ENCODE measurements around the gene BSN. TPM values are rescaled to one million over a fixed set of nuclear protein-coding genes. Genes with fewer than 3 reads are reported as not detected.

The BSN gene
- total RNA-seq, 2 experiments from 2014 or later: 0.08 to 0.11 TPM

DNA sequence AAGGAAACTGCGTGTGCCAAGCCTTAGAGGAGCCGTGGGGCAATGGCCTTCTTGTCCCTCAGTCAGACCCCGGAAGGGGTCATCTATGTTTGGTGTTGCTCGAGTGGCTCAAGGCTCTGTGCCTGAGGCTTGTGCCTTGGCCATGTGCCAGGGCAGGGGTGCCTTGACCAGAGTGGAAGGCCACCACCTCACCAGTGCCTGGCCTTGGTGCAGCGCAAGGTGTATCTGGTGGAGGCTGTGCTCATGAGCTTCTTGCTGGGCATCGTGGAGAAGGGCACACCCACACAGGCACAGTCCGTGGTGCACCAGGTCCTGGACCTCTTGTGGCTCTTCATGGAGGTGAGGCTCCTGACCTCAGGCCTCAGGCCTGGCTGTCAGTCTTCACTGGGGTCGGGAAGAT lies 145.7 kb downstream of the BSN start:
- no peaks in the 10 kb centered on the region for H3K9me3 ChIP-seq (ENCODE audit: control insufficient read depth in 1 of 2, insufficient read depth in 1 of 2, low read length in 2 of 2)
- Mint-ChIP-seq H3K27me3 (no peaks in the 10 kb centered on the region), H3K27ac (no peak overlapping the region), H3K36me3 (ENCODE audit: low read depth) (peaks cover 31% of the 10 kb centered on the region), H3K4me3 (no peak overlapping the region), H3K9me3 (no peaks in the 10 kb centered on the region), H3K4me1 (ENCODE audit: low read depth) (peaks cover 6% of the 10 kb centered on the region)
- no peak overlapping the region for H3K4me3 ChIP-seq (ENCODE audit: low read length)
- TF ChIP-seq CTCF (IDR thresholded peaks at IDR 0.05): no peak
- ChIA-PET CTCF (no interaction called here), POLR2A (no interaction called here)
- peaks cover 50% of the 10 kb centered on the region for H3K36me3 ChIP-seq (ENCODE audit: insufficient read depth, low read length)
- peaks cover 5% of the 10 kb centered on the region for H3K4me1 ChIP-seq (ENCODE audit: insufficient read depth, low read length)
- H3K27me3 ChIP-seq (ENCODE audit: control insufficient read depth in 1 of 2, insufficient read depth in 2 of 2, low read length in 2 of 2): no peaks in the 10 kb centered on the region
- intact Hi-C loops (cut with DNase I, micrococcal nuclease): loop anchor here in 1 of 2 experiments (5.0 kb wide), 1 partner anchor 207 kb away; no protein-coding TSS in a partner anchor
- no peak overlapping the region for H3K27ac ChIP-seq (ENCODE audit: low read depth in 1 of 2, low read length in 2 of 2)
- DNase-seq (no peak), ATAC-seq (ENCODE audit: poor library complexity) (no peak)

GRCh38 chr3:49700453-49701128 lies 146.3 kb downstream of the BSN start:
- H3K9me3 ChIP-seq (ENCODE audit: control insufficient read depth in 1 of 2, insufficient read depth in 1 of 2, low read length in 2 of 2): no peaks in the 10 kb centered on the region
- Mint-ChIP-seq H3K9me3 (no peaks in the 10 kb centered on the region), H3K4me1 (ENCODE audit: low read depth) (peaks cover 6% of the 10 kb centered on the region), H3K4me3 (no peak overlapping the region), H3K36me3 (ENCODE audit: low read depth) (peaks cover 31% of the 10 kb centered on the region), H3K27me3 (no peaks in the 10 kb centered on the region), H3K27ac (no peak overlapping the region)
- POLR2A ChIA-PET: no interaction called here
- H3K36me3 ChIP-seq (ENCODE audit: insufficient read depth, low read length): peaks cover 54% of the 10 kb centered on the region
- H3K4me3 ChIP-seq (ENCODE audit: low read length): no peak overlapping the region
- H3K27ac ChIP-seq (ENCODE audit: low read depth in 1 of 2, low read length in 2 of 2): no peak overlapping the region
- ATAC-seq (ENCODE audit: poor library complexity): no peak
- DNase-seq: no peak
- TF ChIP-seq CTCF (IDR thresholded peaks at IDR 0.05): no peak
- intact Hi-C loops (cut with DNase I, micrococcal nuclease): loop anchor here in 1 of 2 experiments (5.0 kb wide), 1 partner anchor 207 kb away; no protein-coding TSS in a partner anchor
- CTCF ChIA-PET: no interaction called here
- H3K27me3 ChIP-seq (ENCODE audit: control insufficient read depth in 1 of 2, insufficient read depth in 2 of 2, low read length in 2 of 2): no peaks in the 10 kb centered on the region
- H3K4me1 ChIP-seq (ENCODE audit: insufficient read depth, low read length): peaks cover 5% of the 10 kb centered on the region

DNA sequence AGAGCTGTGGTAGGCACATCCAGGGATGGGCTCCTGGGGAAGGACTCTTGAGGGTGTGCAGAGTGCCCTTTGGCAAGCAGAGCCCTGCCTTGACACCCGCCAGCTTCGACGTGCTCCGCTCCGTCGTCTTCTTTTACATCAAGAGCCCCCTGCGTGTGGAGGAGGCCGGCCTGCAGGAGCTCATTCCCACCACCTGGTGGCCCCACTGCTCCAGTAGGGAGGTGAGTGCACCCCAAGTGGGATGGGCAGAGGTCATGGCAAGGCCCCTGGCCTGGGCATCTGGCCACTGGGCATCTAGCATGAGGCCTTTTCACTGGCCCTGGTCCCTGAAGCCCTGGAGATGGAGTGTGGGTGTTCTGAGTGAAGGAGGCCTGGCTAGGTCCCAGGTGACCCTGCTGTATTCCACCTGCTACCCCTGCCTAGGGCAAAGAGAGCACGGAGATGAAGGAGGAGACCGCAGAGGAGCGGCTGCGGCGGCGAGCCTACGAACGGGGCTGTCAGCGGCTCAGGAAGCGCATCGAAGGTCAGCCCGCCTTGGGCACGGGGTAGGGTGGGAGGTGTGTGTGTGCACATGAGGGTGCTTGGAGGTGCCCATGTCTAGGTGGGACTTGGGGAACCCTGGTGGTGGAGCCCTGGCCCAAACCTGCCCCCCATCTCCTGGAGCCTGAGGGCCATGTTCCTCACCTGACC lies 147.3 kb downstream of the BSN start:
- Histone ChIP-seq H3K4me3 (ENCODE audit: low read length) (no peak overlapping the region), H3K9me3 (ENCODE audit: control insufficient read depth in 1 of 2, insufficient read depth in 1 of 2, low read length in 2 of 2) (no peaks in the 10 kb centered on the region), H3K27ac (ENCODE audit: low read depth in 1 of 2, low read length in 2 of 2) (no peak overlapping the region), H3K36me3 (ENCODE audit: insufficient read depth, low read length) (peaks cover 58% of the 10 kb centered on the region), H3K4me1 (ENCODE audit: insufficient read depth, low read length) (peaks cover 5% of the 10 kb centered on the region), H3K27me3 (ENCODE audit: control insufficient read depth in 1 of 2, insufficient read depth in 2 of 2, low read length in 2 of 2) (no peaks in the 10 kb centered on the region)
- no peak overlapping the region for H3K27ac Mint-ChIP-seq
- no peak overlapping the region for H3K4me3 Mint-ChIP-seq
- peaks cover 31% of the 10 kb centered on the region for H3K36me3 Mint-ChIP-seq (ENCODE audit: low read depth)
- intact Hi-C loops (cut with DNase I, micrococcal nuclease): loop anchor here (2.0 to 5.0 kb wide), 2 partner anchors 17 to 206 kb away; partner anchors contain the start of gene AMIGO3 (in 1 of the 2)
- no peak for TF ChIP-seq CTCF (IDR thresholded peaks at IDR 0.05)
- no peaks in the 10 kb centered on the region for H3K27me3 Mint-ChIP-seq
- peaks cover 6% of the 10 kb centered on the region for H3K4me1 Mint-ChIP-seq (ENCODE audit: low read depth)
- ChIA-PET CTCF (no interaction called here), POLR2A (no interaction called here)
- ATAC-seq (ENCODE audit: poor library complexity): no peak
- no peaks in the 10 kb centered on the region for H3K9me3 Mint-ChIP-seq
- no peak for DNase-seq

Data from CD4-positive, alpha-beta T cell (primary cell).